ENCODE data around the gene KIF4B. TPM values are rescaled to one million over a fixed set of nuclear protein-coding genes. Genes with fewer than 3 reads are reported as not detected.
"Not testable (repeated sequence)": the region's sequence is repeated elsewhere in the genome, so short reads cannot be mapped to it uniquely, and the experiment has no call there.

Gene KIF4B
- total RNA-seq, 1 experiment from 2014 or later: 0.07 TPM

DNA sequence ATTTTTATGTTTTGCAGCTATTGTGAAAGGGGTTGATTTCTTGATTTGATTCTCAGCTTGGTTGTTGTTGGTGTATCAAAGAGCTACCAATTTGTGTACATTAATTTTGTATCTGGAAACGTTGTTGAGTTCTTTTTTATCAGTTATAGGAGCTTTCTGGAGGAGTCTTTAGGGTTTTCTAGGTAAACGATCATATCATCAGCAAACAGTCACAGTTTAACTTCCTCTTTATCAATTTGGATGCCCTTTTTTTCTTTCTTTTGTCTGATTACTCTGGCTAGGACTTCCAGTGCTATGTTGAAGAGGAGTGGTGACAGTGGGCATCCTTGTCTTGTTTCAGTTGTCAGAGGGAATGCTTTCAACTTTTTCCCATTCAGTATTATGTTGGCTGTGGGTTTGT is 21.5 kb downstream of the KIF4B start:
- not testable (repeated sequence) for H4K8ac ChIP-seq (replicated peaks; ENCODE audit: insufficient read length, low read depth, low read length); H3K27me3 ChIP-seq (ENCODE audit: insufficient read depth, low read length); H3K79me1 ChIP-seq (ENCODE audit: insufficient read depth, low read depth, low read length, poor library complexity, severe bottlenecking); H3K4ac ChIP-seq (ENCODE audit: low read depth, low read length); H4K20me1 ChIP-seq (ENCODE audit: control insufficient read depth, insufficient read depth, insufficient read length); H3T11ph ChIP-seq (ENCODE audit: low read length); H3K23ac ChIP-seq (ENCODE audit: insufficient read length, low read depth, low read length); H3K4me3 Mint-ChIP-seq; H2AFZ ChIP-seq (ENCODE audit: low read length); H3K23me2 ChIP-seq (ENCODE audit: insufficient read length, low read depth, low read length, poor library complexity, severe bottlenecking); H4K91ac ChIP-seq (ENCODE audit: insufficient read length, low read depth, low read length); H3K9me3 ChIP-seq (ENCODE audit: control insufficient read depth, low read depth, low read length); H2AK5ac ChIP-seq (ENCODE audit: insufficient read length, low read length); H3K27ac ChIP-seq (ENCODE audit: insufficient read length, low read depth, low read length); H3K9ac ChIP-seq (ENCODE audit: extremely low read depth, insufficient read length, low read length); H3K79me2 ChIP-seq (ENCODE audit: insufficient read depth, low read length); H2BK12ac ChIP-seq (ENCODE audit: insufficient read length, low read depth, low read length); H3K18ac ChIP-seq (ENCODE audit: insufficient read length, low read depth, low read length); H3K27me3 Mint-ChIP-seq (ENCODE audit: low read depth); H3K14ac ChIP-seq (ENCODE audit: insufficient read depth, low read length); H3K56ac ChIP-seq (ENCODE audit: insufficient read length, low read depth, low read length); H3K36me3 Mint-ChIP-seq (ENCODE audit: insufficient read depth in 1 of 3, low read depth in 3 of 3); H2BK5ac ChIP-seq (ENCODE audit: insufficient read length, low read length); H3K9me3 Mint-ChIP-seq; H3K4me1 ChIP-seq (ENCODE audit: insufficient read depth, low read length); DNase-seq; H2BK120ac ChIP-seq (ENCODE audit: low read depth, low read length, poor library complexity, severe bottlenecking); H3K4me2 ChIP-seq (ENCODE audit: insufficient read depth, insufficient read length, low read length); H2BK15ac ChIP-seq (ENCODE audit: low read depth, low read length); H4K5ac ChIP-seq (ENCODE audit: insufficient read length, low read depth, low read length); H3K27ac Mint-ChIP-seq; H2BK20ac ChIP-seq (ENCODE audit: low read depth, low read length, poor library complexity, severe bottlenecking)
- H3K4me1 Mint-ChIP-seq: peaks cover 10 to 11% of the 10 kb centered on the region in 2 experiments
- WGBS (ENCODE audit: extremely low coverage, insufficient read length, low lambda C conversion rate): no CpG with 5 or more reads among the region's 2 CpGs

Measured in H9 (cell line).